Brain microvascular endothelial cell (primary cell): Measurements from ENCODE around the gene MKNK1.

Source experiments
- DNase-seq: peaks from one replicate; pipeline ENCODE4 v3.0.0-alpha.2; 2020
- H3K27ac ChIP-seq: fragments of 250-450 bp; sonication (Bioruptor Pico); 2 replicates; pipeline ENCODE4 v1.5.1; 2020; ENCODE audit warnings: mild to moderate bottlenecking, moderate library complexity
- H3K27me3 ChIP-seq: fragments of 250-450 bp; sonication (Bioruptor Pico); replicated peaks from 2 replicates; pipeline ENCODE4 v1.5.1; 2020; ENCODE audit warnings: mild to moderate bottlenecking
- H3K36me3 ChIP-seq: fragments of 250-450 bp; sonication (Bioruptor Pico); replicated peaks from 2 replicates; pipeline ENCODE4 v1.5.1; 2020; ENCODE audit warnings: mild to moderate bottlenecking
- H3K4me3 ChIP-seq: 2 replicates; pipeline ENCODE4 v1.5.1; 2011; ENCODE audit warnings: low read depth, mild to moderate bottlenecking, control low read depth, low read length, moderate library complexity
- CTCF ChIP-seq: IDR thresholded peaks from 2 replicates; pipeline ENCODE4 v1.5.1; 2011; ENCODE audit warnings: low read depth, mild to moderate bottlenecking, moderate library complexity, low read length, control low read depth, inconsistent platforms; ENCODE audit errors: missing control alignments
- in situ Hi-C: cut with HindIII; loops from 2 replicates; pipeline ENCODE4 v1.10.0; 2017; ENCODE audit warnings: low sequenced_read_pairs, low pct_ligation_motif_present

MKNK1 gene

GRCh38 chr1:46623743-46624644, 19.9 kb upstream of the MKNK1 start:
- no peak for TF ChIP-seq CTCF
- Histone ChIP-seq H3K27me3 (no peaks in the 10 kb centered on the region), H3K36me3 (no peaks in the 10 kb centered on the region), H3K4me3 (no peak overlapping the region), H3K27ac (no peak overlapping the region)
- no peak for DNase-seq
- in situ Hi-C loops: no loop called here

- in situ Hi-C loops: no loop called here
- Histone ChIP-seq H3K4me3 (no peak overlapping the region), H3K36me3 (no peaks in the 10 kb centered on the region), H3K27ac (peak overlapping the region; percentile 7), H3K27me3 (no peaks in the 10 kb centered on the region)
- TF ChIP-seq CTCF: peak; percentile 68
- DNase-seq: peak; percentile 31
These were observed 18.3 kb upstream of the MKNK1 start for GRCh38 chr1:46622344-46622743.

- DNase-seq: no peak
These were observed 17.9 kb upstream of the MKNK1 start for GRCh38 chr1:46621930-46622329.

GRCh38 chr1:46619656-46620258, 15.7 kb upstream of the MKNK1 start:
- H3K4me3 ChIP-seq: no peak overlapping the region
- in situ Hi-C loops: no loop called here
- H3K27me3 ChIP-seq: no peaks in the 10 kb centered on the region
- H3K27ac ChIP-seq: no peak overlapping the region
- no peaks in the 10 kb centered on the region for H3K36me3 ChIP-seq
- no peak for TF ChIP-seq CTCF
- no peak for DNase-seq

More at GRCh38 chr1:46621930-46622329, 17.9 kb upstream of the MKNK1 start:
- Histone ChIP-seq H3K27ac (peak overlapping the region; percentile 7), H3K4me3 (no peak overlapping the region), H3K27me3 (no peaks in the 10 kb centered on the region), H3K36me3 (no peaks in the 10 kb centered on the region)
- TF ChIP-seq CTCF: no peak
- in situ Hi-C loops: no loop called here

GRCh38 chr1:46618754-46619415, 14.8 kb upstream of the MKNK1 start:
- no peak overlapping the region for H3K4me3 ChIP-seq
- in situ Hi-C loops: no loop called here
- no peak overlapping the region for H3K27ac ChIP-seq
- no peaks in the 10 kb centered on the region for H3K27me3 ChIP-seq
- DNase-seq: no peak
- no peak for TF ChIP-seq CTCF
- H3K36me3 ChIP-seq: no peaks in the 10 kb centered on the region
